Cortex of kidney (tissue), 1 donor: Measurements from ENCODE around the gene MACROD2.

Source experiments
- DNase-seq: peaks from one replicate; lab custom pipeline; 2025; lab: John Stamatoyannopoulos, UW

The MACROD2 gene

DNA sequence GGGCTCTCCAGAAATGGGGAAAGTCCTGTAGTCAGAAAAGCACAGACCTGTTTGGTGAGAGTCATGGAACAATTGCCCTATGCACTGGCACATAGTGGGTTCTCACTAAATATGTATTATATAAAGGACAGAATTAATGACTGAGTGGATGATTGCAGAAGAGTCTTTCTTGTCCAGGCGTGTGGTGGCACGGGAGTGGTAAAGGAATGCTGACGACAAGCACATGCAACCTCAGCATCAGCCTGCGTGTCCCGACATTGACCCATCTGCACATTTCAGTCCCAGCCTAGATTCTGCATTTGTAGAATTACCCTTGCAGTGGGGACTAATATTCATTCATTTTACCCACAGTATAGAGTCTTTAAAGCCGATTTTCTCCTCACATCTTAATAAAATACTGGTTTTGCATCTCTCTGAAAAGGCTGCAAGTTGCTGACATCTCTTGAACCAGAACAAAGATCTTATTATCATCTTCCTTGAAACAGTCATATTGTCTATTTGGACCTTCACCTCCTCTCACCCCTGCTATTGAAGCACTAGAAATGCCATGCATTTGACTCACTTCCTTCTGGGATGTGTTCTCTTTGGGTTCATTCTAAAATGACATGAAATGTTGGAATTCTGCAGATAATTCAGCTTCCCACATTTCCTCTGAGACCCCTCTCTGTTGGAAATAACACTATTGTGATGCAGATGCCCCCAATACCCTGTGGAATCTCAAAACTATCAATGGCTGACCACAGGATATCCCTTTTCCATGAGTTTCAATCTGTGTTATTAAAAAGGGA lies 1225.7 kb downstream of the MACROD2 start:
- no peak for DNase-seq

GRCh38 chr20:15222502-15223330 lies 1227.4 kb downstream of the MACROD2 start:
- no peak for DNase-seq

DNA sequence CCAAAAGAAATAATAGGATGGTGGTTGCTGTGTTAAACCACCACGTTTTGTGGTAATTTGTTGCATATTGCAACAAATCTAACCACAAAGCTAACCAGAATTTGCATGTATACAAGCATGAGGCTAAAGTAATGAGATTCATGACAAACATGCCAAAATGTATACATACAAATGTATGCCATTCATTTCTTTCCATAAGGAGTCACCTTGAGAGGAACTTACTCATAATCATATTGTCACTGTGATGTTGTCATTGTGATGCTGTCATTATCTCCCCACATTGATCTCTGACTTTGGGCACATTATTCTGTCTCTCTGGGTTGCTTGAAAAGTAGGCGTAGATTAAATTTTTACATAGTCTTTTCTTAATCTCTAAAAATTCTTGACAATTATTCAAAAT lies 1228.9 kb downstream of the MACROD2 start:
- DNase-seq: no peak

- no peak for DNase-seq
Measured at GRCh38 chr20:15227102-15227501, 1231.8 kb downstream of the MACROD2 start.

- DNase-seq: no peak
Measured at GRCh38 chr20:15232243-15232642, 1236.9 kb downstream of the MACROD2 start.

DNA sequence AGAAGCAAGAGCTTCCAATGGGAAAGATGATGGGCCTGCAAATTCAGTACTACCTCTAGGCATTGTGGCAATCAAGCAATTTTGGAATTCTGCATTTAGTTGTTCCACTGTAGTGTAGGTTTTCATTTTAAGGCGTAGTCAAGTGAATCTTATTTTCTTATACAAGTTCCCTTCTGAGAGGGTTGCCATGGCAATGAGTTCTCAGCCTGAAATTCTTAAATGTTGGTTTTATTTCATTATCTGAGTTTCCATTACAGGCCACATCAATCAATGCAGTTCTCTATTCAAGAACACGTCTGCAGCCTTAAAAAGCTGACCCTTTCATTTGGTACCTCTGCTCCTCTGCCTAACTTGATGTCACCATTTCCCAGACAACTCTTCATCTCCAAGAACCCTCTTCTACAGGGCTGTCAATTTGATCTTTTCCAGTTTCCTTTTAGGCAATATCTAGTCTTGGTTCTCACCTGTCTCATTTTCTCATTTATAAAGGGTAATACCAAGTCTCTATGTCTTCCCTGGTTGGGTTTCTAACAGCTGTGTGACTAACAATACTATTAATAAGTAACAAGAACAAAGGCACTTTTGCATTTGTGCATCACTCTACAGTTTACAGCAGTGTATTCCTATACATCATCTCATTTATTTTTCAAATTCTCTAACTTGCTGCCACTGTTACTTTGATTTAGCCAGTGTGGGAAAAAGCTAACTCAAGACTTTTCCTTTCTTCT lies 1240.3 kb downstream of the MACROD2 start:
- DNase-seq: no peak

DNA sequence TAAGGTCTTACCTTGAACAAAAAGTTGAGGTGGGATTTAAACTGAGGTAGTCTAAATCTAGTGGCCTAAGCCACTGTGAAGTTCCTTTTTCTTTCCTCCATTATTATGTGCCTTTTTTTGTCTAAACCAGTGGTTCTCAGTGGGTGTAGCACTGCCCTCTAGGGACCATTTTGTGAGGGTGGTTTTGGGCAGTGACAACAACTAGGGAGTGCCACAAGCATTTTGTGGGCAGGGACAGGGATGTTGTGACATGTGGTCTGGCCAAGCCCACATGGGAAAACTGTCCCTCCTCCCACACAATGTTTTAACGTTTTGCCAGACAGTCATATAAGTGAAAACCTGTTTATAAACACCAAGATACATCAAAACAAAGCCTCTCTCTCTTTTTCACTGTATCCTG lies 1241.5 kb downstream of the MACROD2 start:
- DNase-seq: no peak

- DNase-seq: no peak
Measured at GRCh38 chr20:15239542-15240206, 1244.4 kb downstream of the MACROD2 start.

DNA sequence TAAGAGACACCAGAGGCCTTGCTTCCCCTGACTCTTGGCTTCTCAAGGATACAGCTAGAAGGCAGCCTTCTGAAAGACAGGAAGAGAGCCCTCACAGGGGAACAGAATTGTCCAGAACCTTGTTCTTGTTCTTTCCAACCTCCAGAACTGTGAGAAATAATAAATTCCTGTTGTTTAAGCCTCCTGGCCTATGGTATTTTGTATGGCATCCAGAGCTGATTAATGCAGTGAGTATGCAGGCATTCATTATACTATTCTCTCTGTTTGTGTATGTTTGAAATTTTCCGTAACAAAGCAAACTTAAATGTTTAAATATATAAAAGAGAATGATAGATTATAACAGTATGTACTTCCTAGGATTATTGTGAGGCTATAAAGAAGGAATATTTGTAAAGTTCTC lies 1245.5 kb downstream of the MACROD2 start:
- no peak for DNase-seq

GRCh38 chr20:15241681-15242080 lies 1246.4 kb downstream of the MACROD2 start:
- no peak for DNase-seq

DNA sequence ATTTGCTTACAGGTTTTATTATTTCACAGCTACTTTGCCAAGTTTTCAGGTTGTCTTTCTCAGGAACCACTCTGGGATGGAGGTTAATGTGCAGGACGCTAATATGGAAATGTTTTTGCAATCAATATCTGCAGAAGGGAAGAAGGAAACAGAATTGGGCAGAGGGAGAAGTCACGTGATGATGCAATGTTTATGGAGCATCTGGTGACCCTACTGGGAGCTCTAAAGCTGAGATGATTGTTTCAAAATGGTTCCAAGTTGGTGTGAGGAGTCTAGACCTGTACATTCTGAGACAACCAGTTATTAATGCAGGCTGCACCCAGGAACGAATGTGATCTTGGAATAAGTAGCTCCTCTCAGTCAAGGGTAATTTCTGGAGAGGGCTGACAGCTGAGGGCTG lies 1247.5 kb downstream of the MACROD2 start:
- DNase-seq: no peak

- no peak for DNase-seq
Measured at GRCh38 chr20:15245896-15246295, 1250.6 kb downstream of the MACROD2 start.

DNA sequence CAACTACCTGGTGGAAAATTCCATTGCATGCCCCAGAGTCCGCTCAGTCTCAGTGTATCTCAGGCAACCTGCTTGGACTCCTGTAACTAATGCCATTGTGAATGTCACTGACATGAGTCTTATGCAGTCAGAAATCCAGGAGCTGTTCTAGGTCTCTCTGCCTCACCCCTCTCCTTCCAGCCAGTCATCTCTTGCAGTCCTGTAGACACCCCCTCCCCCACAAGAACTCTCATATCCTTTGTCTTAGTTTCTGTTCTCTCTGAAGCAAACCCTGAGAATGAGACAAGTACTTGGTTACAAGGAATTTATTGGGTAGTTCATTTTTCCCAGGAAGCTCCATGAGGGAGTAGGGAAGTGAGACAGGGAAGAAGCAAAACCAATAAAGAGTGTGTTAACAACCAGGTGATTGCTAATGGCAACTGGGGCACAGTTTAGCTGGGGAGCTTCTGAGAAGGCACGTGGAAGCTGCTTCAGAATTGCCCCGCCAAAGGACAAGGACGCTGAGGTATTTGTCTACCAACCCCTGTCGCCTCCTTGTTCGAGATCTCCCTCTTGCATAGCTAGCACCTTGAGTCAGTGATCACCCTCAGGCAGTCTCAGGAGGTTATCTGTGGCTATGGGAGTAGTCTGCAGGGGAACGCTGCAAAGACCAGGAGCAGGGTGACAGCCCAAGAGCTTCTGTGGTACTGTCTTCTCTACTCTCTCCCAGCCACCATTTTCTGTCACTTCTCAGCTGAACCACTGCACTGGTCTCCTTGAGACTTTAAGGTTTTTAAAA lies 1253.5 kb downstream of the MACROD2 start:
- no peak for DNase-seq

GRCh38 chr20:15251171-15251570 lies 1255.9 kb downstream of the MACROD2 start:
- no peak for DNase-seq

DNA sequence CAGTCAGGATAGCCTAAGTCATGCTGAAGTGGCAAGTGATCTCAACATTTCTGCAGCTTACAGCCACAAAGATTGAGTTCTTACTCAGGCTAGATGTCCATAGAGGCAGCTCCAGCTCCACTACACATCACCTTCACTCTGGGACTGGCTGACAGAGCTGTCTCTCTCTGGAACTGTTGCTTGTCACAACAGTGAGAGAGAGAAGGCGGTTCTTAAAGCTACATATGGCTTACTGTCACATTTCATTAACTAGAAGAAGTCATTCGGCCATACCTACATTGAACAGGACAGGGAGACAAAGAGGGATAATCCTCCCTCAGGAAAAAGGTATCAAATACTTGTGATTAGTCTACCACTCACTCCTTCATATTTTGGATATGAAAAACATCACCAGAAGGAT lies 1257.0 kb downstream of the MACROD2 start:
- no peak for DNase-seq

GRCh38 chr20:15253431-15253830 lies 1258.1 kb downstream of the MACROD2 start:
- DNase-seq: no peak

GRCh38 chr20:15256676-15257568 lies 1261.6 kb downstream of the MACROD2 start:
- DNase-seq: no peak

- no peak for DNase-seq
Measured at GRCh38 chr20:15257569-15257870, 1262.2 kb downstream of the MACROD2 start.

DNA sequence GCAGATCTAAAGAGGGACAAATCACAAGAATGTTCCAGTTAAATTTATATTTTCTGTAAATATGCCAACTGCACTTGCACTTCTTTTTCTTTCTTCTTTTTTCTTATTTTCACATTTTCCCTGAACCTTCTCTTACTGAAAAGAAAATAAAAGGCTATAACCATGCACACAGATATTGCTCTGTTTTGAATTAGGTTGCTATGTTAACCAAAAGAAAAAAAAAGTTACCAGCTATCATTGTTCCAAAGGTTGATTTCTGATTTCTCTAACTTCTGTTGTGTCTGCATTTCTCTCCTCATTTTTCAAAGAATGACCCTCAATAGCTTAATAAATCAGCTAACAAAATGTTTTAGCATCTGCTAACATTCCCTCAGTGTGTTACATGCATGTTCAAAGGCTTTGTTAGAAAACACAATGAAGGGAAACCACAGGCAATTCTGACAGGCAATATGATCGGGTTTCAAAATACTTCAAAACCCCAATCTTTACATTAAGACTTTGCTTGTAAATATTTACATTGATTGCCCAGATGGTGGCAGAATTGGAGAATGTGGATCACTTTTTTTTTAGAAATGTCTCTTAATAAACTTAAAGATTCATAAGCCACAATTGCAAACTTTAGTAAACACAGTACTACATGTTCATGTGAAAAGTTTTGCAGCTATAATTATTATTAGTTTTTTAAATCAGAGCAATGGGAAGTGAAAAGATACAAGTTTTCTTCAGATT lies 1270.4 kb downstream of the MACROD2 start:
- DNase-seq: no peak

DNA sequence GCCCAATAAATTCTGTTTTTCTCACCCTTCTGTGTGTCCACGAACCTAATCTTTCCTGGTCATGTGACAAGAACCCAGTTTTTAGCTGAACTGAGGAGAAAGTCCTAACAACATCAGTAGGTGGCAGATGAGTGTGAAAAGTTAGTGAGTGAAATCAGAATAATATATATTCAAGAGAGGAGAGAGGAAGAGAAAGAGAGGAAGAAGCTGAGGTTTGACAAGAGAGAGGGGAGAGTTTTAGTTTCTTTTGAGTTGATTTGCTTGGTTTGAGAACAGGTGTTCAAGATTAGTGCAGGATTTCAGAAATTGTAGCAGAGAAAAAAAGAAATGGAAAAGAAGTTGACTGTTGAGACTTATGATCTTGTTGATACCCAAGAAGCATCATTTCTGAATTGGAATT lies 1272.6 kb downstream of the MACROD2 start:
- DNase-seq: no peak
